Right renal cortex interstitium (tissue), 3 donors: Measurements from ENCODE around the gene PIM3. TPM values are rescaled to one million over a fixed set of nuclear protein-coding genes. Genes with fewer than 3 reads are reported as not detected.

Source experiments
- DNase-seq, 3 donors: peaks; one replicate each; pipeline ENCODE4 v3.0.0-alpha.2; 2013; ENCODE audit warnings: low read depth in 3 of 3, low spot score in 2 of 3
- polyA plus RNA-seq, 3 donors: library from polyadenylated mRNA; unstranded; fragments of 120-200 nt; gene quantifications; one replicate each; pipeline ENCODE4 v1.2.1, GENCODE V29; 2013; ENCODE audit not compliant: insufficient read length in 3 of 3

PIM3 gene
- polyA plus RNA-seq, 3 donors, result 12.4 to 16.2 (median 14.5) TPM

DNA sequence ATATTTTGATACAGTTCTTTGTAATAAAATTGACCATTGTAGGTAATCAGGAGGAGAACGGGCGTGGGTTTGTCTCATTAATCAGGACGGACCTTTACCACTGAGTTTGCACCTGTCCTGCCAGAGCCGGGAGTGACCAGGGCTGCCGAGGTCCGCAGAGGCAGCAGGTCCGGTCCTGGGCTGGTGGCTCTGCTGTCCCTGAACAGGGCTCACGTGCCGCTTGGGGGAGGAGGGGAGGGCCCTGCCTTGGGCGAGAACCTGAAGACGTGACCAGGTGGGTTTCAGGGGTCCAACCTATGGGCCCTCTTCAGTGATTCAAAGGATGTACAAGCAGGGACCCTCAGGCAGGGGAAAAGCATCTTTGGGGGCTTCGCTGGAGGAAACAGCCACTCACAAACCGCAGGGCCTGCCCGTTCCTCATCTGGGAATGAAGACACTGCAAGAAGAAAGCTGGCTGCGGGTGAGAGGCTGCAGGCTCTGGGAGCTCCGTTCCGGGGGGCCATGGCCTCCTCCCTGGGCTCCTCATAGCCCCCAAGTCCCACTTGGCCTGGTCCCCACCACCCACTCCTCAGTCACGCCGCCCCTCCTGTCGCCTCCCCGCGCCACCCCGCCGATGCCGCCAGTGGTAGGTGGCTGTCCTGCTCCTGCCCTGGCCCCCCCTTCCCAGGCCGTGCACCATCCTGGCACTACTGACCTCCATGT, 32.9 kb upstream of the PIM3 start:
- no peak for DNase-seq

- DNase-seq, result no peak
Measured at GRCh38 chr22:49928185-49928495, 32.4 kb upstream of the PIM3 start.

- no peak for DNase-seq
Measured at GRCh38 chr22:49928555-49929210, 31.9 kb upstream of the PIM3 start.

DNA sequence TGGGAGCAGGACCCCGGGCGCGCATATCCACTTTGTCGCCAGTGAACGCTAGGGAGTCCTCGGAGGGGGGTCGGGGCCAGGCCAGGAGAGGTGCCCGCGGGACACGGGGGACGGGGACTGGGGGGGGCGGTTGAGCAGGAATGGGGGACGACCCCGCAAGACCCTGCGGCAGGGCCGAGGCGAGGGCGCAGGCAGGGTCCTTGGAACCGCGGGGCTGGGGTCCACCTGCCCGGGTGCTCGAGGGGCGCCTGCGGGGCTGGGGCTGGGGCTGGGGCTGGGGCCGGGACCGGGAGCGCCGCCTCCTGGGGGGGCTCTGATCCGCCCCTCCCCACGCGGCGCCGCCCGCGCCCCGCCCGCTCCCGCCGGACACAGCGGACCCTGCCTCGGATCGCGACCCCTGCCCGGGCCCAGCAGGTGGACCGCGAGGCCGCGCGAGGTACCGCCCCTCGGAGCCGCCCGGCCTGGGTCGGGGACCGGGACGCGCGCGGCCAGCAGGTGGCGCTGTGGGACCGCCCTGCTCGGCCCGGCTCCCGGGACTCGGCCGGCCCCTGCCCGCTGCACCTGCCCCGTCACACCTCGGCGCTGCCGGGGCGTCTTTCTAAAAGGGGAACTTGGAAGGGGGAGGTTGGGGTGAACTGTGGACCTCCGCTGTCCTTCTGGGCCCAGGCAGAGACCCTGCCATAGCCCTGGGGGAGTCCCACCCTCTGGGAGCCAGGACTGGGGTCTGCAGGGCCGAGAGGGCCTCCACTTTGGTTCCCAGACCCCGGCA, 31.2 kb upstream of the PIM3 start:
- DNase-seq, result no peak

DNA sequence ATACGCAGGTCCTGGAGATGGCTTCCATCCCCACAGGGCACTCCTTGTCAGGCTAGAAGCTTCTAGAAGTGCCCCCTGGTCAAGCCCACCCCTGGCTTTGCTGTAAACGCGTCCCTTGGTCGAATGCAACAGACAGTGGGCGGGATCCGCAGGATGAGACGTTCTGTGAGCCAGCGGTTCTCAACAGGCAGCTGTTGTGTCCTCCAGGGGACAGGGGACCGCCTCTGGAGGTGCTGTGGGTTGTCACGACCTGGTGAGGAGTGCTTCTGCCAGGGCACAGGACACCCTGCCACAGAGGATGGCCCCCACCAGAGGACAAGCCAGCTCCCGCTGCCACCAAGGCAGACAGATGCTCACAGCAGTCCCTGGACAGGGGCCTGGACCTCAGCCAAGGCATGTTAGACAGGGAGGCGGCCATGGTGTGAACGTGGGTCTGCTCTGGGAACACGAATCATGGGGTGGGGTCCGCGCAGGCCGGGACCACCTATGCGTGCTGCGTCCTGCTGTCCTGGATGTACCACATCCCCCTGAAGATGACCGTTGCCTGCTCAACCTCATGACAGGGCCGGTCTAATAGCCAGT, 30.5 kb upstream of the PIM3 start:
- DNase-seq, result no peak

- no peak for DNase-seq
Measured at GRCh38 chr22:49930596-49931412, 29.8 kb upstream of the PIM3 start.

- DNase-seq, result no peak
Measured at GRCh38 chr22:49933236-49934159, 27.1 kb upstream of the PIM3 start.

- DNase-seq, result no peak
Measured at GRCh38 chr22:49934160-49934890, 26.2 kb upstream of the PIM3 start.

DNA sequence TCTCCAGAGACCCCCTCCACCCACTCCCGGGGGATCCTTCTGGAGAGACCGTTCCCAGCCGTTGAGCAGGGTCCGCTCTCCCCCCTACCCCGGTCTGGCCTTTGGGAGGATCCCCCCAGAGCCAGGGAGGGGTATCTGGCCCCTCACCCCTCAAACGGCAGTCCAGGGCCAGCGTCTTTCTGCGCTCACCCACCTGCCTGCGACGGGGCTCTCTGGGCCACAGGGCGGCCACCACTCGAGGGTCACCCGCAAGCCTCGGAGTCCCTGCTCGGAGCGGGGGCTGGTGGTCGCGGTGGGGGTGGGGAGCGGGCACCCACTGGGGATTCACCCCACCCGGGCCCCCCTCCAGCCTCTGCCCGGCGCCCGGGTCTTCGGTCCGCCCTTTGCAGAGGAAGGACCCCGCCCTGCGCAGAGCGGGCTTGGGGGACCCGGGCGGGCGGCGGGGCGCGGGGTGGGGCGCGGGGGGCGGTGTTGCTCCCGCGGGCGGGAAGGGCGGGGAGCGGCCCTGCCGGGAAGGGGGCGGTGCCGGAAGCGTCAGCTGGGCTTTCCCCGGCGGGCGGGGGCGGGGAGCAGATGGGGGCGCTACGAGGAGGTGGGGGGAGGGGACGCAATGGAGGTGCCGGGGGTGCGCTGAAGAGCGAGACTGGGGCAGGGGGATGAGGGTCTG, 25.5 kb upstream of the PIM3 start:
- DNase-seq, result no peak

DNA sequence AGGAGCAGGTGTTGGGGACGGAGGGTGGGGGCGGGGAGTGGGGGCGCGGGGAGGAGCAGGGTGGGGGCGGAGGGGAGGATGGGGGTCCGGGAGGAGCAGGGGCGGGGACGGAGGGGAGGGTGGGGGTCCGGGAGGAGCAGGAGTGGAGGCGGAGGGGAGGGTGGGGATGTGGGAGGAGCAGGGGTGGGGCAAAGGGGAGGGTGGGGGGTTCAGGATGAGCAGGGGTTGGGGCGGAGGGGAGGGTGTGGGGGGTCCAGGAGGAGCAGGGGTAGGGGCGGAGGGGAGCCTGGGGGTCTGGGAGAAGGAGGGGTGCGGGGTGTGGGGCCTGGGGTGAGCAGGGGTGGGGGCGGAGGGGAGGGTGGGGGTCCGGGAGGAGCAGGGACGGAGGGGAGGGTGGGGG, 25.0 kb upstream of the PIM3 start:
- no peak for DNase-seq

DNA sequence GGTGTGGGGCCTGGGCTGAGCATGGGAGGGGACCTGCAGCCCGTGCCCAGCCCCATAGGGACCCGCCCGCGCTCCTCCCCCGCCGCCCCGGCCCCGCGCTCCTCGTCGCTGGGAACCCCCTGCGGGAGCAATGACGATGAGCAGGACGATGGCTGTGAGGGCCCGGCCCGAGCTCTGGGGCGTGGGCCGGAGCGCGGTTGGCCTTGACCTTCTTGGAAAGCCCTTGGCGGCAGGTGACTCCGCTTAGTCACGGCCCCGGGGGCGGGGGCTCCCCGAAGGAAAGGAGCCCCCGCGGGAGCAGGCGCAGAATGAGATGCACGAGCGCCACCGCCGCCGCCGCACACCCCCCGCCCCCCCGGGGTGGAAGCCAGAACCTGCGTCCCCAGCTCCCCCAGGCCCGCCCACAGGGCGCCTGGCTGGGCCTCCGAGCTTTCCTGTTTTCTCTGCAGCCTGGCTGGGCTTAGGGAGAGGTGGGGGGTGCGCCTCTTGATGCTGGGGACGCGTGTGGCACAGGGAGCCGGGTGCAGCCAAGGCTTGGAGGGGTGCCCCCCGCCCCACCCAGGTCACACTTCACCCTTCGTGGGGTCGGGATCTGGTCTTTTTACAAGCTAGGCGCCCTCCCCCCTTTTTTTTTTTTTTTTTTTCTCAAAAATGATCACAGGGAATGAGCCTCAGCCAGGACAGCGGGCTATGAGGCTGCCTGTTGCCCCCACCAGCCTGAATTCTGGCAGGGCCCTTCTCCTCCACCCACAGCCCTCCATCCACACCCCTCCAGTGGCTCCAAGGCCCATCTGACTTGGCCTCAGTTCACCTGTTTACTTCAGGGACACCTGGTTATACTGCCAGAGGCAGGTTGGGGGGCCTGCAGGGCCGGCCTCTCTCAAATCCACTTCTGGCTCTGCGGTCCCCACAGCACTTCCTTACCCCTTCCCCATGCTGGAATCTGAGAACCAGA, 24.3 kb upstream of the PIM3 start:
- no peak for DNase-seq

DNA sequence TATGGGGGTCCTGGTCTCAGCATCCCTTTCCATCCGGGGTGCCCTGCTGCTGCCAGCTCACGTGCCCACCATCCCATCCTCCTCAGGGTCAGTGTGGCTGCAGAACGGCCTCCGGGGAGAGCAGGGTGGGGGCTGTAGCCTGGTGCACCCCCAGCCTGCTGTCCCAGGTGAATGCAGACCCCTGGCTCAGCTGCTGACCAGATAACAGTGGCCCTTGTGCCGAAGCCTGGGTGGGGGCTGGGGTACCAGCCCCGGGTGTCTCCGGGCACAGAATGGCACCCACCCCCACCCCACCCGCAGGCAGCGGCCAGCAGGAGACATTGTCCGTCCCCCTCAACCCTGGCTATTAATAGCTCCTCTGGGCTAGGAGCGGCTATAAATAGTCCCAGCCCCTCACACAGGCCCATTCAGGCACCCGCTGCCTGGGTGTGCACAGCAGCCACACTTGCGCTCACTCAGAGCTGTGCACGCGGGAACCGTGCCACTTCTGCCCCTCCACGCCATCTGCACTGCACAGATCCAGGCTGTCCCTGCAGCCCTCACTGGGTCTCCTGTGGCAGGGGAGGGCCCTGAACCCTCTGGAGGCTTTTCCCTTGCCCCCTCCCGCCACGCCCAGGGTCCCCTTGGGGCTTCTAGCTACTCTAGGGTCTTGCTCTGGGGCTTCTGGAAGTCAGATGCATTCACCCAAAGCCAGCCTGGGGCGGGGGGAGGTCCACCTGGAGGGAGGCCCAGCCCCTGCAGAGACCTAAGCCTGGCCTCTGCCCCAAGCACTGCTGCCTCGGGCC, 23.4 kb upstream of the PIM3 start:
- no peak for DNase-seq

- DNase-seq, result no peak
Measured at GRCh38 chr22:49937758-49938564, 22.6 kb upstream of the PIM3 start.

DNA sequence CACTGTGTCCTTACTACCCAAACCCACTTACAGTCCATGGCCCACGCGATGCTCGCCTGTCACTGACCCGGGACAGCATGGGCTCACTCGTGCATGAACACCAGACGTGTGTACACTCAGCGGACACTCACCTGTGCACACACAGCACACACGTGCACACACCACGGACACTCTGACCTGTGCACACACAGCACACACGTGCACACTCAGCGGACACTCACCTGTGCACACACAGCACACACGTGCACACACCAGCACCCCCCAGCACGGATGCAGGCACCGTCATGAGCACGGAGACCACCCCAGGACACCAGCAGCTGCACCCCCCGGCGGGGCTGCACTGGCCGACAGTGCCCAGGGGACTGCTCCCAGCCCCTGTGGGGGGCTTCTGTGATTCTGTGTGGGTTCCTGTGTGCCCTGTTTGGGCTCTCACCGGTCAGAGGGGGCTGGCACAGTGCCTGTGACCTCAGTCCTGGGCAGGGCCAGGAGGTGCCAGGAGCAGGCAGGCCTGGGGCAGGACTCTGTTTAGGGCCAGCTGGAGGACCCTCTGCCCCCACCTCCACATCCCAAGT, 21.9 kb upstream of the PIM3 start:
- no peak for DNase-seq

DNA sequence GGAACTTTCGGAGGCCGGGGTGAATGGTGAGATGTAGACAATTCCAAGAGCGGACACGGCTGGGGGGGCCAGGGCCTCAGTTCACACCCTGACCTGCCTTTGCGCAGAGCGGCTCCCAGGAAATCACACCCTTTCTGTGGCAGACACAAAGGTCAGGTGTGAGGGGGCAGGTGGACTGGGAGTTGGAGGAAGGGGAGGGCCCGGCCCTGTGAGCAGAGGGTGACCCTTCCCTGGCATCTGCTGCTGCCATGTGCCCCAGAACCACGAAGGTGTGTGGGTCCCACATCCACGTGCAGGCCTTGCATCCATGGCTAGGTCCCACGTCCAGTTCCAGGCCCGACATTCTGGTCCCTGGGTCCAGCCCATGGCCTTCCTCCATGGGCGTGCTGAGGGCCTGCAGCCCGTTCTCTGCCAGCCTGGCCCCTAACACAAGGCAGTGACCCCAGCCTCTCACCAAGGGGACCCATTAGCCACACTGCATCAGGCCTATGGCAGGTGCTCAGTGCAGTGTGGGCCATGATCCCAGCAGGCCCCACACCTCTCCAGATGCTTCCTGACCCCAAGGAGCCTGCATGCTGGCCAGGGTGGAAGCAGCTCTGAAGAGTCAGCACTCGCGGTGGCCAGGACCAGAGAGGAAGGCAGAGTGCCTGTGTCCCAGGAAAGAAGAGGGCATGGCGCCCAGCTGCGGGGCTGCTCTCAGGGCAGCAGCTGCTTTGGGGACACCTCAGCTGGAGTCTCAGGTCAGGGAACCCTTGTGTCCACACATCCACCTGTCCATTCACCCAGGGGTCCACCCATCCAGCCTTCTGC, 18.9 kb upstream of the PIM3 start:
- DNase-seq, result no peak
